Skeletal muscle tissue (tissue), 4 donors: ENCODE measurements around the gene RASGRF1. TPM values are rescaled to one million over a fixed set of nuclear protein-coding genes. Genes with fewer than 3 reads are reported as not detected.

Experiments
- H3K27ac ChIP-seq: one replicate; pipeline ENCODE4 v1.7.0; 2013; ENCODE audit warnings: mild to moderate bottlenecking, low read depth, low read length, inconsistent platforms
- H3K27me3 ChIP-seq, 3 donors: one replicate each; pipeline ENCODE4 v1.7.0; 2013; ENCODE audit warnings: low read length in 3 of 3; ENCODE audit not compliant: control insufficient read depth in 3 of 3, insufficient read depth in 3 of 3
- H3K36me3 ChIP-seq, 3 donors: one replicate each; pipeline ENCODE4 v1.7.0; 2013; ENCODE audit warnings: low read length in 3 of 3; ENCODE audit not compliant: control insufficient read depth in 3 of 3, insufficient read depth in 3 of 3
- H3K4me1 ChIP-seq, 3 donors: one replicate each; pipeline ENCODE4 v1.7.0; 2013; ENCODE audit warnings: low read length in 3 of 3, mild to moderate bottlenecking in 3 of 3; ENCODE audit not compliant: control insufficient read depth in 3 of 3, insufficient read depth in 3 of 3
- H3K4me3 ChIP-seq, 3 donors: one replicate each; pipeline ENCODE4 v1.7.0; 2013; ENCODE audit warnings: low read length in 3 of 3
- H3K9ac ChIP-seq, 3 donors: one replicate each; pipeline ENCODE4 v1.7.0; 2013; ENCODE audit warnings: low read length in 3 of 3, mild to moderate bottlenecking in 3 of 3, moderate library complexity in 2 of 3, low read depth in 1 of 3
- H3K9me3 ChIP-seq, 3 donors: one replicate each; pipeline ENCODE4 v1.7.0; 2013; ENCODE audit warnings: low read length in 3 of 3; ENCODE audit not compliant: control insufficient read depth in 3 of 3
- total RNA-seq: library from RNA; depleted of rRNA; stranded (reverse); fragments of >200 nt; gene quantifications from one replicate; pipeline ENCODE4 v1.2.3, GENCODE V29; 2014
- donor health status: Osteomylitis.

Gene RASGRF1
- total RNA-seq, 1 donor from 2014 or later, result not detected

- Histone ChIP-seq H3K36me3 (no peaks in the 10 kb centered on the region), H3K27ac (no peak within 1 kb of the TSS), H3K9me3 (no peaks in the 10 kb centered on the region), H3K27me3 (no peaks in the 10 kb centered on the region), H3K4me3 (peak within 1 kb of the TSS; percentile 69 to 81 (median 71)), H3K9ac (peak within 1 kb of the TSS; percentile 67 to 82 (median 68)), H3K4me1 (peaks cover 10 to 13% (median 10%) of the 10 kb centered on the region in 3 donors)
Measured at GRCh38 chr15:78944669-78945407, 145.7 kb downstream of the RASGRF1 start, which contains the start of gene CTSH. Gene CTSH, minus strand, starts transcription at chr15:78945046. Its CDS starts 65 bp downstream, at chr15:78944981.

GRCh38 chr15:78944202-78944625 lies 146.4 kb downstream of the RASGRF1 start:
- no peaks in the 10 kb centered on the region for H3K36me3 ChIP-seq
- H3K9ac ChIP-seq, result peak overlapping the region; percentile 67 to 82 (median 68)
- peaks cover 10 to 18% (median 10%) of the 10 kb centered on the region in 3 donors for H3K4me1 ChIP-seq
- H3K27me3 ChIP-seq, result no peaks in the 10 kb centered on the region
- H3K9me3 ChIP-seq, result no peaks in the 10 kb centered on the region
- no peak overlapping the region for H3K27ac ChIP-seq
- H3K4me3 ChIP-seq, result peak overlapping the region; percentile 69 to 81 (median 71)

GRCh38 chr15:78943692-78944091 lies 146.9 kb downstream of the RASGRF1 start:
- peak overlapping the region; percentile 69 to 81 (median 71) for H3K4me3 ChIP-seq
- no peak overlapping the region for H3K27ac ChIP-seq
- peaks cover 10 to 20% (median 13%) of the 10 kb centered on the region in 3 donors for H3K4me1 ChIP-seq
- peak overlapping the region in 1 of 3 donors; percentile 10 for H3K9ac ChIP-seq
- H3K27me3 ChIP-seq, result no peaks in the 10 kb centered on the region
- H3K9me3 ChIP-seq, result no peaks in the 10 kb centered on the region
- no peaks in the 10 kb centered on the region for H3K36me3 ChIP-seq

DNA sequence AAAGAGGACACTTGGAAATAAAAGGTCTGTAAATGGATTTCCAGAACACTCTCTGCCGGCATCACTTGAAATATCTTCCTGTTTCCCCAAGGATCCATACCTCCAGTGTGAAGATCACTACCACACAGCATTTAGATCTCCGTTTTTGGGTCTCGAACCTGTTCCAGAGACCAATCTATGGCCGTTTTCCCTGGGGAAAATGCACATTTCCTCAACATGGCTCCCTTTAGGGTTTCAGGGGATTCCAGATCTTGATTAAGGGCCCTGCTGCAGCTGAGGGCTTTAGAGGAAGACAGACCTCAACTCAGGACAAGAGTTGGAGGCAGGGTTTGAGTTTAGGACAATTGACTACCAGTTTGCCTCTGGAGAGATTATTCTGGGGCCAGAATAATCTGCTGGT lies 147.8 kb downstream of the RASGRF1 start:
- H3K4me1 ChIP-seq, result peaks cover 14 to 20% (median 16%) of the 10 kb centered on the region in 3 donors
- H3K36me3 ChIP-seq, result no peaks in the 10 kb centered on the region
- no peaks in the 10 kb centered on the region for H3K27me3 ChIP-seq
- H3K27ac ChIP-seq, result no peak overlapping the region
- no peaks in the 10 kb centered on the region for H3K9me3 ChIP-seq
- H3K9ac ChIP-seq, result no peak overlapping the region
- no peak overlapping the region for H3K4me3 ChIP-seq

GRCh38 chr15:78938658-78939488 lies 151.7 kb downstream of the RASGRF1 start:
- H3K27me3 ChIP-seq, result peaks cover 0 to 2% (median 1%) of the 10 kb centered on the region in 3 donors
- no peak overlapping the region for H3K9ac ChIP-seq
- H3K4me1 ChIP-seq, result peaks cover 14 to 24% (median 18%) of the 10 kb centered on the region in 3 donors
- H3K27ac ChIP-seq, result peak overlapping the region; percentile 62
- no peaks in the 10 kb centered on the region for H3K9me3 ChIP-seq
- no peak overlapping the region for H3K4me3 ChIP-seq
- H3K36me3 ChIP-seq, result peaks cover 0 to 3% (median 0%) of the 10 kb centered on the region in 3 donors

GRCh38 chr15:78937132-78937739 lies 153.3 kb downstream of the RASGRF1 start:
- H3K4me3 ChIP-seq, result peak overlapping the region in 1 of 3 donors; percentile 24
- H3K36me3 ChIP-seq, result peaks cover 0 to 3% (median 0%) of the 10 kb centered on the region in 3 donors
- H3K27ac ChIP-seq, result peak overlapping the region; percentile 46
- H3K27me3 ChIP-seq, result peaks cover 0 to 7% (median 2%) of the 10 kb centered on the region in 3 donors
- H3K9ac ChIP-seq, result no peak overlapping the region
- H3K4me1 ChIP-seq, result peaks cover 22 to 30% (median 23%) of the 10 kb centered on the region in 3 donors
- H3K9me3 ChIP-seq, result no peaks in the 10 kb centered on the region

GRCh38 chr15:78934655-78935023 lies 155.9 kb downstream of the RASGRF1 start:
- peaks cover 37 to 45% (median 39%) of the 10 kb centered on the region in 3 donors for H3K4me1 ChIP-seq
- no peak overlapping the region for H3K27ac ChIP-seq
- peaks cover 0 to 7% (median 2%) of the 10 kb centered on the region in 3 donors for H3K27me3 ChIP-seq
- no peak overlapping the region for H3K4me3 ChIP-seq
- H3K9me3 ChIP-seq, result no peaks in the 10 kb centered on the region
- H3K36me3 ChIP-seq, result peaks cover 0 to 3% (median 1%) of the 10 kb centered on the region in 3 donors
- no peak overlapping the region for H3K9ac ChIP-seq

DNA sequence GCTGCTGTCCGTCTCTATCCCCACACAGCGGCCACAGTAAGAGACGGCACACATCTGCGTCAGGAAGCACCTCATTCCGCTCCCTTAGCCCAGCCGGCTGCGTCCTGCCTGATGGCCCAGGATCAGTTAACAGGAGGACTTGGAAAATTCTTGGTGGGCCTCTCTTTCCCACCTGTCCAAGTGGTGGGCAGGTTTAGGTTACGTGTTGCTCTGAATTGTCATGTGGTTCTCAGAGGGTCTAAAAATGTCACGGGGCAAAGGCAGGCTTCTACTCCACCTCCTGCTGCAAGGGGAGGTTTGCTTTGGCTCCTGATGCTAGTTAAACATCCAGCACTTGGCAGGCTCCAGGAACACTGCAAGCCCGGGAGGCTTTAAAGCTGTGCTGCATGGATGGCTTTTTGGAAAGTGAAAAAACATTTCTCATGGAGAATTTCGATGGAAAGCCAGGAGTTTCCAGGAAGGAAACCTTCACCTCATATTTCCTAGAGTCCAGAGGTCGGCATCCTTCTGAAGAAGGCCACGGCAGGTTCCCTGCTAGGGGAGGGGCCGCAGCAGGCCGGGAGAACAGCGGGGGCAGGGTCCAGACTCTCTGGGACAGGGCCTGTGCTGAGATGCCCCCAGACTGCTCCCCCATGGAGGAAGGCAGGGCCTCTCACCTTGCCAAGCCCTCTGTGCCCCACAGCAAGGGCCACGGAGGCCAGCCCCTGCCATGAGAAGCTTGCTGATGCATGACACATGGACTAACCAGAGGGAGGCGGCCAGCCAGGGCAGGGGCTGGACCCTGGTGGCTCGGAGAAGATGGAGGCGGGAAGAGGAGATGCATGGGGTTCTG lies 156.5 kb downstream of the RASGRF1 start:
- H3K9ac ChIP-seq, result no peak overlapping the region
- H3K36me3 ChIP-seq, result peaks cover 0 to 3% (median 3%) of the 10 kb centered on the region in 3 donors
- peak overlapping the region in 1 of 3 donors; percentile 13 for H3K4me3 ChIP-seq
- no peaks in the 10 kb centered on the region for H3K9me3 ChIP-seq
- peaks cover 35 to 39% (median 39%) of the 10 kb centered on the region in 3 donors for H3K4me1 ChIP-seq
- peaks cover 0 to 7% (median 2%) of the 10 kb centered on the region in 3 donors for H3K27me3 ChIP-seq
- no peak overlapping the region for H3K27ac ChIP-seq
